Colonic mucosa (tissue), 4 donors: ENCODE measurements around the gene SGPL1. TPM values are rescaled to one million over a fixed set of nuclear protein-coding genes. Genes with fewer than 3 reads are reported as not detected.

Experiments used
- DNase-seq: peaks from one replicate; pipeline ENCODE4 v3.0.0-alpha.2; 2020
- H3K27ac ChIP-seq: fragments of 200-600 bp; one replicate; pipeline ENCODE4 v1.8.0; 2021
- H3K27me3 ChIP-seq: fragments of 200-600 bp; one replicate; pipeline ENCODE4 v1.8.0; 2021
- H3K36me3 ChIP-seq: fragments of 200-600 bp; one replicate; pipeline ENCODE4 v1.8.0; 2021
- H3K4me1 ChIP-seq: fragments of 200-600 bp; one replicate; pipeline ENCODE4 v1.8.0; 2021; ENCODE audit warnings: mild to moderate bottlenecking
- H3K4me3 ChIP-seq: fragments of 200-600 bp; one replicate; pipeline ENCODE4 v1.8.0; 2021
- H3K9ac ChIP-seq, 2 donors: one replicate each; pipeline ENCODE4 v1.7.0; 2013; ENCODE audit warnings: control low read depth in 2 of 2, low read depth in 2 of 2, low read length in 2 of 2
- H3K9me3 ChIP-seq: fragments of 200-600 bp; one replicate; pipeline ENCODE4 v1.8.0; 2021
- CTCF ChIP-seq: fragments of 200-600 bp; IDR thresholded peaks from one replicate; pipeline ENCODE4 v1.8.0; 2022; ENCODE audit warnings: antibody characterized with exemption, mild to moderate bottlenecking
- intact Hi-C: fragments of 100-400 bp; cut with DNase I; formaldehyde crosslinking; loops from one replicate; pipeline ENCODE4 v1.14.1; 2022
- total RNA-seq, 2 donors: library from RNA; stranded (reverse); fragmentation: NEBNext Ultra II Directional in 1 of 2; extraction: Animal tissue kit (Norgen Biotek cat#: 25700) in 1 of 2; gene quantifications; one replicate each; pipeline ENCODE4 v1.2.1, GENCODE V29; 2021
- donor health status: healthy.
- donor health status: DM: no; HTN: no; CAD: no.
- donor health status: DM: no; HTN: no; CAD: no.

The SGPL1 gene
- total RNA-seq, 2 donors from 2014 or later = 59.8 to 67.6 TPM

DNA sequence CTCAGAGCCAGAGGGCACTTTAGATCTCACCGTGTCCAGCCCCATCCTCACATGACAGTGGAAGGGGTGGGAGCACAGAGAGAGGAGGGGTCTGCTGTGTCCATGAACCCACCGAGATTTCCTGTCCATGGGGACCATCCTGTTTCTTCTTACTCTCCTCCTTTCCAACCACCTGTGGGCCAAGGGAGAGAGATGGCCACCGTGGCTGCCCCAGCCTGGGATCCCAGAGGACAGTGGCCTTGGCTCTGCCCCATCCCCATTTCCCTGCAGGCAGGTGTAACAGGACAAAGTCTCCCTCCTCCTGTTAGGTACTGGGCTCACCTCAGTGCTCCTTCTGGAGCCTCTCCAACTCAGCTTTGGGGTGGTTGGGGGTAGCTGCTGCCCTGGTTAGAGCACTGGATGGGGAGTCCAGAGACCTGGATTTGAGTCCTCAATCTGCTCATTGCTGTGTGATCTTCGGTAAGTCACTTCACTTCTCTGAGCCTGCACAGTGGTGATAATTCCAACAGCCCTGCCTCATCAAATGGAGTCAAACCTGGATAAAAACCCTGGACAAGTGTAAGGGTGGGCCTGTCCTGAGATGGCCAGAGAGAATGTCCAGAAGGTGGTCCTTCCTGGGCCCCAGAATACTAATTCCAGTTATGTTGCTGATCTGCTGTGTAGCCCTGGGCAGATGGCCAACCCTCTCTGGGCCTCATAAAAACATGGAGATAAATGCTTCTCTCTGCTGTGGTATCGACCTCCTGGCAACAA is 90.5 kb downstream of the SGPL1 start:
- no peaks in the 10 kb centered on the region for H3K36me3 ChIP-seq
- H3K27ac ChIP-seq = no peak overlapping the region
- no peak overlapping the region for H3K9ac ChIP-seq
- H3K4me3 ChIP-seq = no peak overlapping the region
- no peaks in the 10 kb centered on the region for H3K4me1 ChIP-seq
- H3K9me3 ChIP-seq = no peaks in the 10 kb centered on the region
- TF ChIP-seq CTCF = no peak
- DNase-seq = no peak
- intact Hi-C loops = no loop called here
- no peaks in the 10 kb centered on the region for H3K27me3 ChIP-seq

GRCh38 chr10:70906953-70907636 is 91.3 kb downstream of the SGPL1 start:
- no peak for TF ChIP-seq CTCF
- H3K36me3 ChIP-seq = no peaks in the 10 kb centered on the region
- H3K27me3 ChIP-seq = no peaks in the 10 kb centered on the region
- H3K27ac ChIP-seq = no peak overlapping the region
- no peak overlapping the region for H3K9ac ChIP-seq
- H3K4me3 ChIP-seq = no peak overlapping the region
- H3K9me3 ChIP-seq = no peaks in the 10 kb centered on the region
- no peaks in the 10 kb centered on the region for H3K4me1 ChIP-seq
- intact Hi-C loops = no loop called here
- DNase-seq = no peak

DNA sequence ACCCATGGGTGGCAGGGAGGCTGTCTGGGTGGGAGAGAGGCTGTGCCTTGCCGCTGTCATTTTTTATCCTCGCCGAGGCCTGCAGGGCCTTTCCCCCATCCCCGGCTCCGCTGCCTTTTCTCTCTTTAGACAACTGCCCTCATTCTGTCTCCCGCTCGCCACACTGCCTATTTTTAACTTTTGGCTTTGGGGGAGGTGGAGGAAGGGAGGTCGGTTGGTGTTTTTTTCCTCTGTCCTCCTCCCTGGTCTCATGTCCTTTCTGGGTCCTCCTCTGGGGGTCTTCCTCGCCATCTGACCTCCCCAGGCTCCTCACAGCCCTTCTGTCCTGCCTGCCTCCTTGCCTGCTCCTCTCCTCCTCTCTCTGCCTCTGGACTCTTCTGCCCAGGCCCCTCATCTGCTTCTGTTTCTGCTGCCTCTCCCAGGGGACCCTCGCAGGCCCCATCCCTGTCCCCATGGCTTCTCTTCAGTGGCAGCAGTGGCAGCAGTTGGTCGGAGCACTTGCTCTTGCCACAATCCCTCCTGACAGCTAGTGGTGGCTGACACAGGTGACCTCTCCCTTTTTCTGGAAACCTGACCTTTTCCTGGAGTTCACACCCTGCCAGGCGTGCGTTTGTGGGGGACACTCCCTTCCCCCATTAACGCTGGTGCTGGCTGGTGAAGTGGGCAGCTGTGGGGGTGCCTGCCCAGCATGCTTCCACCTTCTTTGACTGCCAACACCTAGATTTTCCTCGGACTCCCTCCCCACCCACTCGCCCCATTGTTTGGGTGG is 92.1 kb downstream of the SGPL1 start:
- Histone ChIP-seq H3K4me1 (no peaks in the 10 kb centered on the region), H3K4me3 (no peak overlapping the region), H3K9me3 (no peaks in the 10 kb centered on the region), H3K27ac (no peak overlapping the region), H3K27me3 (no peaks in the 10 kb centered on the region), H3K36me3 (no peaks in the 10 kb centered on the region), H3K9ac (no peak overlapping the region)
- intact Hi-C loops = no loop called here
- no peak for DNase-seq
- no peak for TF ChIP-seq CTCF

DNA sequence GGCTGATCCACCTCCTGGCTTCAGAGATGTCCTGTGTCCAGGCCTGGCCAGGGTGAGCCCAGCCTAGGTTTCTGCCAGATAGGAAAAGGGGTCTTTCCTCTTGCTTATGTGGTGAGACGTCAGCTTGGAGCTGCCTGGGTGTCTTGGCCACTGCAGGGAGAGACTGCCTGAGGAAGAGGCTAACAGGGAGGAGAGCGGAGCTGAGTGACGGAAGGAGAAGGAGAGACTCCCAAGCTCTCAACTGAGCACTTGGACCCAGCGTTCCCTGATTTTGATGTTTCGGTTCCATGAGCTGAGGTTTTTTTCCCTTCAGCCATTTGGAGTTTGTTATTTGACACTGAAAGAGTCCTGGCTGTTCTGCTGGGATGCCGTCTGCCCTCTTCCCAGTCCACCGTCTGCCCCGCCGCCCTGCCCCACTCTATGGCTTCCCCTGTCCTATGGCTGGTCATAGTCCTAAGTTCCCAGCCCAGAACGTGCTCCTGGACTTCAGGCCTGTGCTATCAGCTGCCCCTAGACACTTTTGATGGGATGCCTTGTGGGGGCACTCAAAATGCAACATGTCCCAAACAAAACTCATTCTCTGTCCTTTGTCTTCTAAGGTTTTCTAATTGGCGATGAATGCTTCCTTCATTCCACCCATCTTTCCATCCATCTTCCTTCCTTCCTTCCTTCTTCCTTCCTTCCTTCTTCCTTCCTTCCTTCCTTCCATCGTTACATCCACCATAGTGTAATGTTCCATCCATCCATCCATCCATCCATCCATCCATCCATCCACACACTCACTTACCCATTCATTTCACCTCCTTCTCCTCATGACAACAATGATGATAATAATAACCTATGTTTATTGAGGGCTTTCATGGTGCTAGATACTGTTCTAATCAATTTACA is 92.9 kb downstream of the SGPL1 start:
- Histone ChIP-seq H3K27me3 (no peaks in the 10 kb centered on the region), H3K27ac (no peak overlapping the region), H3K9ac (no peak overlapping the region), H3K4me1 (no peaks in the 10 kb centered on the region), H3K36me3 (no peaks in the 10 kb centered on the region), H3K4me3 (no peak overlapping the region), H3K9me3 (no peaks in the 10 kb centered on the region)
- no peak for DNase-seq
- TF ChIP-seq CTCF = no peak
- intact Hi-C loops = no loop called here
